Lower leg skin (tissue), 4 donors: Measurements from ENCODE around the gene APOM. TPM values are rescaled to one million over a fixed set of nuclear protein-coding genes. Genes with fewer than 3 reads are reported as not detected.

ENCODE experiments used
- DNase-seq, 2 donors: peaks; one replicate each; pipeline ENCODE4 v3.0.0-alpha.2; 2019; ENCODE audit warnings: low spot score in 2 of 2
- H3K4me3 ChIP-seq: fragments of 200-600 bp; sonication (generic); 2 replicates; pipeline ENCODE4 v1.5.1; 2017; ENCODE audit warnings: mild to moderate bottlenecking, low read depth; ENCODE audit not compliant: poor library complexity, severe bottlenecking
- CTCF ChIP-seq, 3 donors: fragments of 450-650 bp; IDR thresholded peaks; one replicate each; pipeline ENCODE4 v1.5.1; 2016; ENCODE audit warnings: antibody characterized with exemption in 3 of 3, mild to moderate bottlenecking in 3 of 3, moderate library complexity in 2 of 3
- POLR2A ChIP-seq, 2 donors: fragments of 450-650 bp; IDR thresholded peaks; one replicate each; pipeline ENCODE4 v1.6.1; 2016 to 2017; ENCODE audit warnings: antibody characterized with exemption in 2 of 2, mild to moderate bottlenecking in 1 of 2, moderate library complexity in 1 of 2
- WGBS, 2 donors: methylation state at CpG; one replicate each; pipeline ENCODE4 v1.1.5; 2018; 5-methylcytosine and 5-hydroxymethylcytosine counted together
- intact Hi-C: fragments of 100-400 bp; cut with DNase I; formaldehyde crosslinking; loops from one replicate; pipeline ENCODE4 v1.15.0; 2023; ENCODE audit warnings: low total_unique reads
- total RNA-seq, 4 donors: library from RNA; depleted of rRNA; stranded (reverse); fragments of >200 nt; gene quantifications; one replicate each; pipeline ENCODE4 v1.1.0, GENCODE V29; 2016

Gene APOM
- total RNA-seq, 4 donors from 2014 or later = 1.7 to 7.2 (median 2.5) TPM

DNA sequence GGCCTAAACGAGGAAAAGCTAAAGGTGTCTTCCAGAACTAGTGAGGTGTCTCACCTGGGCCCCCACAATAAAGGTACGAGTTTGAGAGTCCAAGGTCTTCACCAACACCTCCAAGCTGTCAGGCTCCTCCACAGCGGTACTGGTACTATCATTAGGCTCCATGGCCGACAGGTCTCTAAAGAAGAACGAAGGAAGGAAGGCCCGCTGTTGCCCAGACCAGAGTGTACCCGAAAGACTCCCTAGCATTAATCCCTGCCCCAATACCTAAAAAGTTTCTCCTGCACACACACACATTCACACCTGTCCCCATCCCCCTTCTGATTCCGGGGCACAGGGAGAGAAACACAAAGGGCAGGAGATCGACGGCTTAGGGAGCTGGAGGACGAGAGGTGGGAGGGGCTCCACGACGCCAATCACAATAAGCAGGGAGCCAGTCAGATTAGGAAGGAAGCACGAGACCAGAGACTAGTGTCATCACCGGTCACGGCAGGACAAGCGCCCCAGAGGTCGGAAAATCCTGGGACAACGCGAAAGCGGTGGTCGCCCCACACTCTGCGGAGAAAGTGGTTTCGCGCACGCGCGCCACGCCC, 4.0 kb upstream of the APOM start:
- 3 to 4% methylated on average over 29 of the region's 29 CpGs for WGBS, 2 donors
- peak overlapping the region; percentile 63 for H3K4me3 ChIP-seq
- TF ChIP-seq POLR2A (IDR thresholded peaks at IDR 0.05) = no peak
- TF ChIP-seq CTCF (IDR thresholded peaks at IDR 0.05) = no peak
- DNase-seq = peak in 1 of 2 donors; percentile 96
- intact Hi-C loops = no loop called here

DNA sequence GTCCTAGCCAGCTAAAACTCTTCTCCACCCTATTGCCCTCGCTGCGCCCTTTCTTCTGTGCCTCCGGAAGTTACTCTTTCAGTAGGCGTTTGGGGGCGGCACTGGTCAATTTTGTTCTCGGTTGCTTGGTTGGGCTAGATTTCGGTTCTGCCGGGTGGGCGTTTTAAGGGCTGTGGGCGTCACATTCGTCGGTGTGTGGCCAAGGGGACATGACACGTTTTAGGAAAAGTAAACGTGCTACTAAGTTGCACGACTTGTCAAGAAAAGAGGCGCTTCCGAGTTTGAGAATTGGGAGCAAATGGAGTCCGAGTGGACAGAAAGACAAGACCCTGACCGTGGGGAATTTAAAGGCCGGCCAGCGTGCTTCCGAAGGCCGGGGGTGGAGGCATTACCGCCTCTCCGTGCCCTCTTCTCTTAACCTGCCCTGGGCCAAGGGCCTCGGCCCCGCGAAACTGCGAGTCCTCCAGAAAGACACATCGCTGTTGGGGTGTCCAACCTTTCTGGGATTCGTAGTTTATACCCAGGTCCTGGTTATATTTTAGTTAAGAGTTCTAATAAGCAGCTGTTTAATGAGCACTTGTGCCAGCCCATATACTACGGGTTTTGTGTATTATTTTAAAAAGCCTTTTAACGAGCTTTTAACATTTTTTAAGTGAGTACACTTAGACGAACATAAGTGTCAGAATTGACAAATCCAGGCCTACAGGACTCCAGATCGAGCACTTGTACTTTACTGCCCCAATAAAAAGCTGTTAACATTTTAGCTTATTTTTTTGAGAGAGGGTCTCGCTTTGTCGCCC, 2.6 kb upstream of the APOM start:
- peak overlapping the region; percentile 39 for H3K4me3 ChIP-seq

DNA sequence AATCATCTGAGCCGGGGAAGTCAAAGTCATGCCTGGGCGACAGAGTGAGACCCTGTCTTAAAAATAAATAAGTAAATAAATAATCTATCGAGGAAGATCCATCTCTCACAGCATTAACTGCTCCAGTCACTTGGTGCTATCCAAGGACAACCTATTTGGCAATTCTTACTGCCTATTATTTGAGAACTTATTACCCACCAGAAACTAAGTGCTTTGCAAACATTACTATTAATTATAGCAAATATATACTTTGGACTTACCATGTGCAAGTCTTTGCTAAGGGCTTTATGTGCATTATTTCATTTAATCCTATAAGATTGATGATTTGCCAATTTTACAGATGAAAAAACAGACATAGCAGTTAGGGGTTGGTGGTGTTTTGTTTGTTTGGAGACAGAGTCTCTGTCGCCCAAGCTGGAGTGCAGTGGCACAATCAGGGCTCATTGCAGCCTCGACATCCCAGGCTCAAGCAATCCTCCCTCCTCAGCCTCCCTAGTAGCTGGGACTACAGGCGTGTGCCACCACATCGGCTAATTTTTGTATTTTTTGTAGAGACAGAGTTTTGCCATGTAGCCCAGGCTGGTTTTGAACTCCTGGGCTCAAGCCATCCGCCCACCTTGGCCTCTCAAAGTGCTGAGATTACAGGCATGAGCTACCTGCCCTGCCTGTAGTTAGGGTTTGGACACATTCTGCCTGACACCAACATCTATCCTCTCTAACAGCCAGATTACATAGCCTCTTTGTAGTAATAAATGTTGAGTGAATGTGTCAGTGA, 933 bp upstream of the APOM start:
- intact Hi-C loops = no loop called here
- 89 to 93% methylated on average over 8 of the region's 8 CpGs for WGBS, 2 donors

More for the DNA sequence above, 2.6 kb upstream of the APOM start:
- no peak for TF ChIP-seq CTCF (IDR thresholded peaks at IDR 0.05)
- peak in 1 of 2 donors; percentile 73 for TF ChIP-seq POLR2A (IDR thresholded peaks at IDR 0.05)
- WGBS, 2 donors = 7 to 8% methylated on average over 37 of the region's 37 CpGs
- intact Hi-C loops = no loop called here
- DNase-seq = peak; percentile 89 to 97

DNA sequence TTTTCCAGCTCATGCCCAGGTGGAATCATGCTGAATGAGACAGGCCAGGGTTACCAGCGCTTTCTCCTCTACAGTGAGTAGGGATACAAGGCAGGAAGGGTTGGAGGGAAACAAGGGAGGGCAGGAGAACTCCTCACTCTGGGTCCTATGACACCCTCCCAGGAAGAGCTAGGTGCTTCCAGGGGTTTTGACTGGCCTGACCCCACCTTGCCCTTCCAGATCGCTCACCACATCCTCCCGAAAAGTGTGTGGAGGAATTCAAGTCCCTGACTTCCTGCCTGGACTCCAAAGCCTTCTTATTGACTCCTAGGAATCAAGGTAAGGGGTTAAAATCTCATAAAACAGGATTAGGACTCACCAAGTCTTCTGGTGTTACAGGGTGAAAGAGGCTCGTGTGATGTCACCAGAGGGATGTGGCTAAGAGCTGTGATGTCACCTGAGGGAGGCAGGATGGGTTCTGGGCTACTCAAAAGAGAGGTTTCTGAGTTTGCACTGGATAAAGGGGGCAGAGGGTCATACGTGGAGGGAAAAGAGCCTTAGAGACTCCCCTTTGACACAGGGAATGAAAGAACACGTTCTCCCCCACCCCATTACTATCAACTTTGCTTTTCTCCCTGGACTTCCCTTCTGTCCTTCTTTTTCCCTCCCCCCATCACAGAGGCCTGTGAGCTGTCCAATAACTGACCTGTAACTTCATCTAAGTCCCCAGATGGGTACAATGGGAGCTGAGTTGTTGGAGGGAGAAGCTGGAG, 1.9 kb downstream of the APOM start:
- DNase-seq = no peak
- H3K4me3 ChIP-seq = no peak overlapping the region
- intact Hi-C loops = no loop called here
- no peak for TF ChIP-seq POLR2A (IDR thresholded peaks at IDR 0.05)
- TF ChIP-seq CTCF (IDR thresholded peaks at IDR 0.05) = no peak
- 72 to 75% methylated on average over 6 of the region's 6 CpGs for WGBS, 2 donors

More for the DNA sequence above, 933 bp upstream of the APOM start:
- no peak overlapping the region for H3K4me3 ChIP-seq
- no peak for TF ChIP-seq CTCF (IDR thresholded peaks at IDR 0.05)
- no peak for TF ChIP-seq POLR2A (IDR thresholded peaks at IDR 0.05)
- DNase-seq = no peak

GRCh38 chr6:31658158-31658688, 2.5 kb downstream of the APOM start:
- no peak overlapping the region for H3K4me3 ChIP-seq
- TF ChIP-seq POLR2A (IDR thresholded peaks at IDR 0.05) (no peak), CTCF (IDR thresholded peaks at IDR 0.05) (no peak)
- intact Hi-C loops = no loop called here
- no peak for DNase-seq
- WGBS, 2 donors = 74 to 77% methylated on average over 4 of the region's 4 CpGs
